MM.1S (cell line): ENCODE results near the gene DAO.

Source experiments
- DNase-seq: peaks from one replicate; pipeline ENCODE4 v3.0.0-alpha.2; 2015
- H2AFZ ChIP-seq: fragments of 300-600 bp; sonication (generic); 2 replicates; pipeline ENCODE4 v1.6.0; 2016; ENCODE audit warnings: antibody characterized with exemption, low read length
- H3F3A ChIP-seq: fragments of 300-600 bp; sonication (generic); 2 replicates; pipeline ENCODE4 v1.6.1; 2016; ENCODE audit warnings: mild to moderate bottlenecking, antibody characterized with exemption, low read length, moderate library complexity, mixed read lengths; ENCODE audit not compliant: insufficient read depth
- H3K27ac ChIP-seq: fragments of 300-600 bp; sonication (generic); 2 replicates; pipeline ENCODE4 v1.5.1; 2016; ENCODE audit warnings: mild to moderate bottlenecking, low read length
- H3K27me3 ChIP-seq: fragments of 300-600 bp; sonication (generic); replicated peaks from 2 replicates; pipeline ENCODE4 v1.6.0; 2016; ENCODE audit warnings: low read length; ENCODE audit not compliant: insufficient read depth
- H3K36me3 ChIP-seq: fragments of 300-600 bp; sonication (generic); replicated peaks from 2 replicates; pipeline ENCODE4 v1.6.1; 2016; ENCODE audit warnings: mild to moderate bottlenecking, low read length, mixed read lengths; ENCODE audit not compliant: insufficient read depth
- H3K4me1 ChIP-seq: fragments of 300-600 bp; sonication (generic); 2 replicates; pipeline ENCODE4 v1.6.1; 2016; ENCODE audit warnings: low read length, mixed read lengths
- H3K4me2 ChIP-seq: fragments of 300-600 bp; sonication (generic); 2 replicates; pipeline ENCODE4 v1.6.0; 2016; ENCODE audit warnings: low read depth, low read length
- H3K4me3 ChIP-seq: fragments of 300-600 bp; sonication (generic); 2 replicates; pipeline ENCODE4 v1.5.1; 2016; ENCODE audit warnings: low read length, mixed read lengths
- H3K79me2 ChIP-seq: fragments of 300-600 bp; sonication (generic); 2 replicates; pipeline ENCODE4 v1.6.1; 2016; ENCODE audit warnings: mixed run types, low read length, mixed read lengths
- H3K9ac ChIP-seq: fragments of 300-600 bp; sonication (generic); 2 replicates; pipeline ENCODE4 v1.6.1; 2016; ENCODE audit warnings: low read length, mixed read lengths
- H3K9me2 ChIP-seq: fragments of 300-600 bp; sonication (generic); replicated peaks from 2 replicates; pipeline ENCODE4 v1.6.1; 2016; ENCODE audit warnings: mild to moderate bottlenecking, low read length, mixed read lengths; ENCODE audit not compliant: insufficient read depth
- H3K9me3 ChIP-seq: fragments of 300-600 bp; sonication (generic); replicated peaks from 2 replicates; pipeline ENCODE4 v1.6.1; 2016; ENCODE audit warnings: mild to moderate bottlenecking, low read length, mixed read lengths; ENCODE audit not compliant: insufficient read depth
- H4K20me1 ChIP-seq: fragments of 300-600 bp; sonication (generic); 2 replicates; pipeline ENCODE4 v1.6.1; 2016; ENCODE audit warnings: mild to moderate bottlenecking, low read length, moderate library complexity, mixed read lengths; ENCODE audit not compliant: insufficient read depth
- CTCF ChIP-seq: fragments of 300-600 bp; sonication (generic); IDR thresholded peaks from 2 replicates; pipeline ENCODE4 v1.5.1; 2016; ENCODE audit warnings: antibody characterized with exemption, low read length, mixed read lengths
- EZH2 ChIP-seq: fragments of 300-600 bp; sonication (generic); optimal IDR thresholded peaks from 2 replicates; pipeline ENCODE3; 2017; ENCODE audit warnings: low read depth, mild to moderate bottlenecking, antibody characterized with exemption, low read length, mixed read lengths
- EZH2phosphoT487 ChIP-seq: fragments of 300-600 bp; sonication (generic); IDR thresholded peaks from 2 replicates; pipeline ENCODE4 v1.6.1; 2018; ENCODE audit warnings: antibody characterized with exemption, low read length

DAO gene

GRCh38 chr12:108879615-108880254 is at the start of gene DAO:
TSS of gene DAO (plus strand) at chr12:108880092. CDS start at chr12:108885007, 4,915 bp downstream.
- Histone ChIP-seq H3K4me1 (no peaks in the 10 kb centered on the region), H3K9ac (no peak within 1 kb of the TSS), H3K27me3 (no peaks in the 10 kb centered on the region), H3K79me2 (no peaks in the 10 kb centered on the region), H4K20me1 (no peaks in the 10 kb centered on the region), H3K36me3 (no peaks in the 10 kb centered on the region), H3K4me3 (no peak within 1 kb of the TSS), H2AFZ (no peak within 1 kb of the TSS), H3K9me3 (no peaks in the 10 kb centered on the region), H3F3A (no peaks in the 10 kb centered on the region), H3K4me2 (no peak within 1 kb of the TSS), H3K27ac (no peak within 1 kb of the TSS), H3K9me2 (no peaks in the 10 kb centered on the region)
- no peak for TF ChIP-seq EZH2
- no peak for TF ChIP-seq CTCF
- no peak for TF ChIP-seq EZH2phosphoT487
- no peak for DNase-seq

- Histone ChIP-seq H2AFZ (no peak overlapping the region), H3K27ac (peak overlapping the region; percentile 83), H3K36me3 (no peaks in the 10 kb centered on the region), H4K20me1 (no peaks in the 10 kb centered on the region), H3K9me2 (no peaks in the 10 kb centered on the region), H3K9me3 (no peaks in the 10 kb centered on the region), H3K4me3 (no peak overlapping the region), H3F3A (peaks cover 19% of the 10 kb centered on the region), H3K79me2 (peaks cover 78% of the 10 kb centered on the region), H3K27me3 (no peaks in the 10 kb centered on the region), H3K4me1 (peaks cover 31% of the 10 kb centered on the region), H3K4me2 (peak overlapping the region; percentile 29), H3K9ac (peak overlapping the region; percentile 38)
- TF ChIP-seq EZH2 = no peak
- TF ChIP-seq CTCF = no peak
- TF ChIP-seq EZH2phosphoT487 = no peak
- peak; percentile 60 for DNase-seq
These were observed 48.4 kb upstream of the DAO start for GRCh38 chr12:108831309-108831991.

- H3K36me3 ChIP-seq = no peaks in the 10 kb centered on the region
- H3K27me3 ChIP-seq = no peaks in the 10 kb centered on the region
- DNase-seq = no peak
- TF ChIP-seq EZH2 (no peak), CTCF (no peak), EZH2phosphoT487 (no peak)
- H3K27ac ChIP-seq = peak overlapping the region; percentile 83; the same call in 1 of the 2 replicates
- H3K9ac ChIP-seq = 0 out of 2 replicates have a peak overlapping the region, but pooled peaks have one; percentile 13
- H3K79me2 ChIP-seq = peaks cover 78% of the 10 kb centered on the region
- no peaks in the 10 kb centered on the region for H4K20me1 ChIP-seq
- H2AFZ ChIP-seq = no peak overlapping the region
- no peaks in the 10 kb centered on the region for H3K9me3 ChIP-seq
- peaks cover 25% of the 10 kb centered on the region for H3K4me1 ChIP-seq
- H3F3A ChIP-seq = peaks cover 19% of the 10 kb centered on the region
- H3K9me2 ChIP-seq = no peaks in the 10 kb centered on the region
- H3K4me3 ChIP-seq = no peak overlapping the region
- H3K4me2 ChIP-seq = peak overlapping the region; percentile 30
These were observed 47.7 kb upstream of the DAO start for GRCh38 chr12:108832208-108832607.
